ENCODE data around the gene HOXA6.

Gene HOXA6

DNA sequence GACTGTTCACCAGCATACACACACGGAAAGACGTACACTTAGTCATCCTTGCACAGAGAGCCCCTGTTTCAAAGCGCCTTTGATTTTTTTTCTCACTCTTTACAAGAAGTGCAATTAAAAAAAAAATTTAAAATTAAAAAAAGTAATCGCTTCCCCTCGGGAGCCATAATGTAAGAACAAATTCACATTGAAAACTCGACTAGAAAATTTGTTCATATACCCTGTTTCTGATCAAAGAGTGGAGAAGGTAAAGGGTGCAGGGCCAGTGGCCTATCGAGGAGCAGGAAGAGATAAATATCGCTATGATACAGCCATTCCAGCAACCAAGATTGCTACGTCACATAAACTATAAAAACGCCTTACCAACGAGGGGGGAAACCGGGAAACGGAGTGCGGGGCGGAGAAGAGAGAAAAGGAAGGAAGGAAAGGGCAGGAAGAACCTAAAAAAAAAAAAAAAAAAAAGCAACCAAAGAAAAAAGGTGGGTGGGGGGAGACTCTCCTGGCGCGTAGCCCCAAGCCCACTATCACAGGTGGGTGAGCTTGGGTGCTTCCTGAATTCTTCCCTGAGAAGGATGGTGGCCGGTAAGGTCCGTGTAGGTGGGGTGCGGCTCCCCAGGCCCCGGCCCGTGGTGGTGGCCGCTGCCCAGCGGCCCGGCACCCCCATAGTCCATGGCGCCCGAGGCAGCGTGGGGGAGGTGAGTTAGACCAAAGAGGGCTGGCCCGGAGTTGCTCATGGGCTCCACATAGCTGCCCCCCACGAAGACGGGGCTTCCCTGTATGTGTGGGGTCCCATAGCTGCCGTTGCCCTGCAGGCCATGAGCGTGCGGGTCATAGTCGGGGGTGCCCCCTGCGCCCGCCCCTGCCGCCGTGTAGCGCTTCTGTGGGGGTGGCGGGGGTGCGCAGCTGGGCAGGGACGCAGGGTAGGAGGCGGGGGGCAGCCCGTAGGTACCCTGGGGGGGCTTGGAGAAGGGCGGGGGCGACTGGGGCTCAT lies 39.9 kb downstream of the HOXA6 start:
- no peak for DNase-seq (ENCODE audit: low read depth)

DNA sequence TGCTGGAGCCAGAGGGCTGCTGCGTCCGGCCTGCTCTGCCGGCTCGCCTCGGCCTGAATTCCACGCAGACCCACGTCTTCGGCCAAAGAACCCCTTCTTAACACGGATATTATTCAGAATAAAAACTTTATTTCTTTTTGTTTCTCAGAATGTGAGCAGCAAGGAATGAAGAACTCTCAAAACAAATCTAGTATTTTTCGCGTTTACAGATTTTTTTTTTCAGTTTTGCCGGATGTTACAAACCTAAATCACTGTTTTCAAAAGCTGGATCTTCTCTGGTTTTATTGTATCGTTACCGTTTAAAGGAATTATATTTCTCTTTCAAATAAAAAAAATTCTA lies 40.7 kb downstream of the HOXA6 start:
- no peak for DNase-seq (ENCODE audit: low read depth)

- DNase-seq (ENCODE audit: low read depth) = no peak
Observed at GRCh38 chr7:27106181-27106900, 41.2 kb downstream of the HOXA6 start.

DNA sequence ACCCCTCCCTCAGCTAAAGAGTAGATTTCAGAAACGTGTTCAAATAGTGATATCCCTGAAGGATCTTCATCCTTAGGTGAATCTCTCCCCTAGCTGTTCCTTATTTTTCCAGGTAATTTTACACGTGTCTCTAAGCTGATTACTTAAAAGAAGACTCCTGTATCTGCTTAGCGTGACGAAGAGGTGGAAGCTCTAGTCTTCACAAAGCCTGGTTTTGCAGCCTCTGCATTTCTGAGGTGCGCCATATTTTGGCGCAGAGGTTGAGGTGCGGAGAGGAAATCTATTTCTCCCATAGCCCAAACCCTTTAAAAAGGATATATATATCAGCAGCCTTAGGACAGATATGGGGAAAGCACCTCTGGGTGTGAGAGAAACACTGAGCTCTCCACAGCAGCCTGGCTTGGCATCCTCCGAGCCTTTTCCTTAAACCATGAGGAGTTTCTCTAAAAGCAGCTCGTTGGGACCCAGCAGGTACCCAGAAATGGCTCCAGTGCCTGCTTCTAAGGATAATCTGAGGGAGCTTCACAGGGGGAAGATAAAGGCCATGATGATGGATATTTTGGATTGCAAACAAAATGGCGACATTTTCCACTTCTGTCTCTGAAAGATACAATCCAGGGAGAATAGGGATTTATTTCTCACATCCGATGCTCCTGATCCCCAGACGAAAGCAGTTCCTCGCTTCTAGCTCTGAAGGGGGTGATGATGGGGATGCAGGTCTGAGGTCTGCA lies 42.1 kb downstream of the HOXA6 start:
- no peak for DNase-seq (ENCODE audit: low read depth)

DNA sequence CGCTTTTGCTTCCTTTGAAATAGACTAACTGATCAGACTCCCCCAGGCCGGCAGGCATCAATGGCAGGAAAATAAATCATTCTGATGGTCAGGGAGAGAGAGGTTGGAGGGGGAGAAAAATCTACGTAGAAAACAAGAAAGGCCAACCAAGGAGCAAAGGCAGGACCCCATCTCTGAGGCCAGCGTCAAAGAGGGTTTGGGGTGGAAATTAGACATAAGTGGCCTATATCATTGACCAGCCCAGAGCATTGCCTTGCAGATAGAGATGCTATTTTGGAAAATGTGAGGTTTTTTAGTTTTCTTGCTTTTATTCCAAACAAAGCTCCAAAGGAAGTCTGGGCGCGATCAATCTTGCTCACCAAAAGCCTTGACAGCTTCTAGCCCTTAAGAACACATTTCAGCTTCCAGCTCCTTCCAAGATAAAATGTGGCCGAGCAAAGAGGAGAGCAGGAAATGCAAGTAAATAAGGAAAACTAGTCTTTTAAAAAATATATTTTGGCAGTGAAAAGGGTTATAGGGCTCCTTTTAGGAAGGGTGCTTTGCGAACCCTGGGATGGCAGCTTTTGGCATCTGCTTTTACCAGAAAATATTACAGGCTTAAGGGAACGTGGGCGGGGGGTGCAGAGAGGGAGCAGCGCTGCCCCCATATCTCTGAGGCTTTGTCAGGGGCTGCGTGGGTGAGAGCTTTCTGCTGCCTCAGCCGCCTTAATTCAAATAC lies 43.1 kb downstream of the HOXA6 start:
- DNase-seq (ENCODE audit: low read depth) = no peak

DNA sequence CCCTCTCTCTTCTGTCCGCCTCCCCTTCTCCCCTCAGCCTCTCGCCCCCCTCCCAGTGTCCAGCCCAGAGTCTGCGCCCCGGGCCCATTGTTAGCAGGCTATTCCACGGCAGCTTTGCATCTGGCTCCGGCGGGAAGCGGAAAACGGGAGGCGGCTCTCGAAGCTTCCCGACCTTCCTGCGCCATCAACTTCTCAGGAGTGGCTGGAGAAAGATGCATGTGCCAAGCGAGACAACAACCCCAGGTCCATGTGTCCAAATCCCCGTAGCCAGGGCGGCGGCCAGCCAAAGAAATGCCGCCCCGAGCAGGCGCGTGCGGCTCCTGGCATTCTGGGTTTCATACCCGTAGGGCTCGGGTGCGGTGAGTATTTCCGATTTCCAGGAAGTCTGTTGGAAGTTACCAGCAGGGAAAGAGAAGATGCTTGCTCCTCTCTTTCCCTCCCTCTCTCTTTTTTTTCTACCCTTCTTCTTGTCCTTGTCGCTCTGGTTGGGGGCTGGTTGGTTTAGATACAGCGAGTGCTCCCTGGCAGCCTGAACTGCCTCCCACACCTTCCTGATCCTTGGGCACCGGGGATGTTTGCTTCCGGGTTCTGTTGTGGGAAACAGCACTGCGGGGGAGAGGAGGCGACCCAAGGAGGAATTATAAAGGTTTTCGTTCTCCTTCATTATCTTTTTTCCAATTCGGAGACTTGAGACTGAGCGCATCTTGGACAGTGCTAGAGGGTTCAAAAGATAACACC lies 43.9 kb downstream of the HOXA6 start:
- DNase-seq (ENCODE audit: low read depth) = no peak

DNA sequence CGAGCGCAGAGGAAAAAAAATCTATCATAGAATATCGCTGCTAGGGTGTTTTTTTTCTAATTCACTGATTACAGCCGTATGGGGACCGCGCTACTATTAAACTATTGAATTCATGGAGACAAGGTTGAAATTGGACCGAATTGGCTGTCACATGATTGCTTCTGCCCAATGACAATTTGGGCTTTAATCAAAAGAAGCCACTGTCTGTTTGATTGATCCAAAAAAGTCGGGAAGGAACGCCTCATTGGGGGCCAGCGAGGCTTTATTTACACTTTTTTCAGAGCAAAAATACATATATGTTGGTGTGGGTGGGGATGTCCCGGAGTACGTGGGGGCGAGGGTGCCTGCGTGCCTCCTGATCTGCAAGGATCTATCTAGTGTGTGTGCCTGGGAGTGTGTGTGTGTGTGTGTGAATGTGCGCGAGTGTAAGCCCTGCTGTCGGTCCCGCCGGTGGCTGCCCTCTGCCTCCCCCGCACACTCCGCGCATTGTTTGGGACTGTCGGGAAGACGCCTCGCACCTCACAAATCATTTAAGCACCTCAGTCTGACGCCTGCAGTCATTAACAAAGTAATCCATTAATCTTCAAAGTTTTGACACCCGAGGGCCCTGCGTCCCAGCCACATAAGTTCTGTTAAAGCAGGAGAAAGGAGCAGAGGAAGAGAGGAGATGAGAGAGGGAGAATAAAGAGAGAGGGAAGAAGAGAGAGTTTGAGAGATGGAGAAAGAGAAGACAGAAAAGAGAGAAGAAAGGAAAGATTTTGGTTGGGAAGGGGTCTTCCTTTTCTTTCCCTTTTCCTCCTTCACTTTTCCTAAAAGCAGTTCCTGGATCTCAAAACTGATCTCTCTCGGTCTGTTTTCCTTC lies 44.8 kb downstream of the HOXA6 start, which contains the start of gene HOXA2:
HOXA2 (minus strand) TSS at position 103 of the 862 bp plus-strand sequence. CDS start 183 bp downstream, outside the sequence.
- DNase-seq (ENCODE audit: low read depth) = no peak

- no peak for DNase-seq (ENCODE audit: low read depth)
Observed at GRCh38 chr7:27101957-27102580, 45.5 kb downstream of the HOXA6 start.

GRCh38 chr7:27101171-27101956 lies 46.2 kb downstream of the HOXA6 start:
- DNase-seq (ENCODE audit: low read depth) = no peak

DNA sequence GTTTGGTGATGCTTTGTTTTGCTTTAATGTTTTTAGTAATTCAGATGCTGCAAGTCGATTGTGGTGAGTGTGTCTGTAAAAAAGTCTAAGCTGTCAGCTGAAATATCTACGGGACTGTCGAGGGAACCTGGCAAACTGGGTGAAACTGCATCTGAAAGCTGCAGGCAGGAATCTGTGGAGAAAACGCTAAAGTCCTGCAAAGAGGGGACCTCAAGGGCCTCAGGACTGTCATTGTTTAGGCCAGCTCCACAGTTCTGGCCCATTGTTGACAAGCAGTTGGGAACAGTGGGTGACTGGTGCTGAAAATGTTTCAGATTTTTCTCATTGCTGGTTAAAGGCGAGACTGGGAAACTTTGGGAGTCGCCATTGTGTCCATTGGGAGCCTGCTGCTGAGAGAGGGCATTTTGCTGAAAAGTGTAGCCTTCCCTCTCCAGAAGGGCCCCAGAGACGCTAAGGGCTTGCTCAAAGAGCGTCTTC lies 46.8 kb downstream of the HOXA6 start:
- DNase-seq (ENCODE audit: low read depth) = no peak

DNA sequence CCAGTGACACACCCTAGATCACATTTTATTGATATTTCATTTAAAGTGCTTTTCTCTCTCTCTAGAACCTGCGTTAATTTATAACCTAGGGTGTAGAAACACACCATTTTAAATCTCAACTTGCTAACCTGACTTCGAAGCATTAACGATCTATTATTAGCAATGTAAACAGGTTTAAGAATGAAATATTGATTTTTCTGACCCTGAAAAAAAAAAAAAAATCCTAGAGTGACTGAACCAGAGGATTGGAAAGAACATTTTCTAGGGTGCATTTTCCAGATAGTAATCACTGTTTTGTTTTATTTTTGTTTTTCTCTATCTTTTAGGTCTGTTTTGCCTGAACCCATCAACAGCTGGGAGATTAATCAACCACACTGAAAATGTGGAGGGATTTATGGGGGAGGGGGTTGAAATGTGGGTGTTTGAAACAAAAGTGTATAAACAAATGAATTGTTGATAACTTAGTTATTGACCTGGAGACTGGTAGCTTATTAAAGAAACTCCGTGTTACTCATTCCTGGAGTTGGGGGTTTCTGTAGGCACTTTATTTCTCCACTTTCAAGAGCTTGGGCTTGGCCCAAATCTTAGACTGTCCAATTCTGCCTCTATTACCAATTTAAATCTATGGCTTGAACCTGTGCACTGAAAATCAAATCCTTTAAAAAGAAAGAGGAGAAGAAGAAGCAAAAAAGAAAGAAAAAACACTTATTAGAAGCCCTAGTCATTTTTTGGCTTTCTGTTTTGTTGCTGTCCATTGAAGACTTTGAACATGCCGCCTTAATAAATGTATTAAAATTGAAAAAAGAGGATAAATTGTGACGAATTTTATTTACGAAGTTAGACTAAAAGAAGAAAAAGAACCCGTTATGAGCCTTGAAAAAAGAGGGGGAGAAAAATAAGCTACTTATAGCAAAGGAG lies 47.9 kb downstream of the HOXA6 start:
- DNase-seq (ENCODE audit: low read depth) = no peak

DNA sequence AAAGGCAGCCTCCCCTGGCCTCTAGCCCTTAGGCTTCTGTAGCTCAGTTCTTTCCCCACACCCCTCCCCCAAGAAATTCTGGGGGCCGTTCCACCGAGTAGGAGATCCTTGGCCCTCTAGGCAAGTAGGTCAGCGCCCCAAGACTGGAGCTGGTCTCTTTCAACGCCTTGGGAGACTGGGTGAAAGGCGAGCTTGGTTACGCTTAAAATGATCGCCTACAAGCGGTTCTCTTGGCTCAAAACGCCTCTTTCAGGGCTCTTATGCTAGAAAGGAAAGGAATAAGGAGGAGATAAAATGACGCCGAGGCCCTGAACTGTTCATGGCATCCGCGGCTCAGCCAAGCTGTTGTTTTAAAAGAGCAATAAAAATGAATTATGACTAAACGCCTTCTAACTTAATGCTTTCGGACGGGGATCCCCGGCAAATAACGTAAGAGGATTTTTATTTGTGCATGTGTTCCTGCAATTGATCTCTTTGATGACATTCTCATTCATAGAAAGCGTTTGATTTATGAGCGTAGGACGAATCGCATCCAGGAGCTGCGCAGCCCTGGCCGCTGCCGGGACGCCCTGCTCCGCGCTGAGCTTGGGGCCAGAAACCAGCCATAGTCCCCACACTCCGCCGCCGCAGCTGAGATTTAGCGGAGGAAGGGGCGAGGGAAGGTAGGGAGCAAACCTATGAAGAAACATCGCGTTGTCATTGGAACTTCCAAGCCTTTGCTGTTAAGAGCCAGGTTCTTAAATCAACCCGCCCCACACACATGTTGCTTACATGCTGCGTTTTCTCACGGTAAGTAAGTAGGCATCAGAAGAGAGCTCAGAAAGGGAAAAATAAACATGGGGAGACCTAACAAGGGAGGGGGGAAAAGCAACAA lies 48.8 kb downstream of the HOXA6 start:
- no peak for DNase-seq (ENCODE audit: low read depth)

- no peak for DNase-seq (ENCODE audit: low read depth)
Observed at GRCh38 chr7:27097686-27098577, 49.6 kb downstream of the HOXA6 start.

DNA sequence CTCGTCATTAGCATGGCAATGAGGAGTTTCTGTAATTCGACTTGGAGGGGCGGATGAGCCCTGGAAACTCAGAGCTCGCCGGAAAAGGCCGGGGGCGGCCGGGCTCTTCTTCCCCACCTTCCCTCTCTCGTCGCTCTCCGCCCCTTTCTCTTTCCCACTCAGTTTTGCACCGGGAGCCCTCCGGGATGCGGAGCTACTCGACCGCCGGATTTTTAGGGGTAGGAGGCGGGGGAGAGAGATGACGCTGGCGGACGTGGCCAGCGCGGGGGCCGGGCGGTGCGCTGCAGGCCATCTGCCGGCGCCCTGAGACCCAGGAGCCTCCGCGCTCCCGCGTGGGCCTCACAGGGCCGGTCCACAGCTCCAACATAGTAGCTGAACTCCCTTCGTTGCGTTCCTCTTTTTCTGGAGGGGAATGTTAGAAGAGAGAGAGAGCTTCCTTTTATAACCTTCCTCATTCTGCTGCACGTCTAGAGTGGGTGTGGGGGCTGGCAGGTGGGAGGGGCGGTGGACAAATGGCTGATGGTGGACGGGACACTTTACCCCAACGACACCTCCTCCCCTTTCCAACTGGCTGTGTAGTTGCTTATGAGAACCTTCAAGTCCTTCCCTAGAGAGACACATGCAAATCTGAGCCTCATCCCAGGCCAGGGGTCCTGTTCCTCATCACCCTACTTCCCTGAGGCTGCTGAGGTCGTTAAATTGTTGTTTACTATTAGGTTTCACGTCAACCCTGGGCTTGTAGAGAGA lies 50.6 kb downstream of the HOXA6 start:
- DNase-seq (ENCODE audit: low read depth) = no peak

All from stimulated activated CD8-positive, alpha-beta memory T cell treated with anti-CD3 and anti-CD28 coated beads, Interleukin-7, amount 100 ng/mL, for 24 hours (primary cell).